GM19240 (cell line): ENCODE data around the gene ZP2.
A peak's percentile ranks its signal among the peaks of the same experiment; 100 is the strongest.
"Not testable (repeated sequence)": the region's sequence is repeated elsewhere in the genome, so short reads cannot be mapped to it uniquely, and the experiment has no call there.

Source experiments
- DNase-seq: peaks from one replicate; pipeline ENCODE4 v3.0.0; 2011; ENCODE audit warnings: low spot score; ENCODE audit not compliant: insufficient read length

ZP2 gene

DNA sequence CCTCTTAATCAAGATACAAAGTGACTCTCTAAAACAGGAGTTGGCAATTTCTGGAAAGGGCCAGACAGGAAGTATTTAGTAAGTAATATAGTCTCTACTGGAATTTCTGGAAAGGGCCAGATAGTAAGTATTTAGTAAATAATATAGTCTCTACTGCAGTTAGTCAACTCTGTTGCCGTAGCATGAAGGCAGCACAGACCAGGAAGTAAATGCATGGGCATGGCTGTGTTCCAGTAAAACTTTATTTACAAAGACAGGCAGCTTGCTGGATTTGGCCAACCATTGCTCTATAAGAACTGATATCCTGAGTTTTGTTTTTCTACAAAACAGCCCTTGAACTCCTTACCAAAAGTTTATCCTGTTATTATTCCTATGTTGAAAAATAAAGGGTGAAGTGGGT is 36.0 kb downstream of the ZP2 start:
- DNase-seq: no peak

DNA sequence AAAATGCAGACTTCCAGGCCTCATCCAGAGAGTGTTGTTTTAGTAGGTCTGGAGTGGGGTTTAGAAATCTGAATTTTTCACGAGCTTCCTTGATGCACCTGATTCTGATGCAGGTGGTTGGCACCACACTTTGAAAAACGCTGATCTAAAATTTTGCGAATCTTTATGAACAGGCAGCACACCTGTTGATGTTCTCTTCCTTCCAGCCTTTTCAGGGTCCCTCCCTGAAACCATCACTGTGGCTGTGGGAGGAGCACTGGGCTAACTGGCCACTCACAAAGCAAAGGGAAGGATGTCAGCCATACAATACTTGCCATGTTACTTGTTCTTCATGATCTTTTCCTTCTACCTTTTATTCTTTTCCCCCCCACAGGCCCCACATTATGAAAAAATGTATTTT is 38.7 kb downstream of the ZP2 start:
- DNase-seq: no peak

DNA sequence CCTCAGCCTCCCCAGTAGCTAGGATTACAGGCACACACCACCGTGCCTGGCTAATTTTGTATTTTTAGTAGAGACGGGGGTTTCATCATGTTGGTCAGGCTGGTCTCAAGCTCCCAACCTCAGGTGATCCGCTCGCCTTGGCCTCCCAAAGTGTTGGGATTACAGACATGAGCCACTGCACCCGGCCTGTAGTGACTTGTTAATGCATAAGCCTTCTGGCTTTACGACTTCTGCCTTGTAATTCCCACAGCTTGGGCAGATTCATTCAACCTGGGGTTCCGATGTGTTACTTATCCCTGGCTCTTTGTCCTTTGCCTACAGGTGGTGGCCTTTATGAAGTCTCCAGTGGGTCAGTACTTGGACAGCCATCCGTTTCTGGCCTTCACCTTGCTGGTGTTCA is 41.3 kb downstream of the ZP2 start:
- DNase-seq: not testable (repeated sequence)

DNA sequence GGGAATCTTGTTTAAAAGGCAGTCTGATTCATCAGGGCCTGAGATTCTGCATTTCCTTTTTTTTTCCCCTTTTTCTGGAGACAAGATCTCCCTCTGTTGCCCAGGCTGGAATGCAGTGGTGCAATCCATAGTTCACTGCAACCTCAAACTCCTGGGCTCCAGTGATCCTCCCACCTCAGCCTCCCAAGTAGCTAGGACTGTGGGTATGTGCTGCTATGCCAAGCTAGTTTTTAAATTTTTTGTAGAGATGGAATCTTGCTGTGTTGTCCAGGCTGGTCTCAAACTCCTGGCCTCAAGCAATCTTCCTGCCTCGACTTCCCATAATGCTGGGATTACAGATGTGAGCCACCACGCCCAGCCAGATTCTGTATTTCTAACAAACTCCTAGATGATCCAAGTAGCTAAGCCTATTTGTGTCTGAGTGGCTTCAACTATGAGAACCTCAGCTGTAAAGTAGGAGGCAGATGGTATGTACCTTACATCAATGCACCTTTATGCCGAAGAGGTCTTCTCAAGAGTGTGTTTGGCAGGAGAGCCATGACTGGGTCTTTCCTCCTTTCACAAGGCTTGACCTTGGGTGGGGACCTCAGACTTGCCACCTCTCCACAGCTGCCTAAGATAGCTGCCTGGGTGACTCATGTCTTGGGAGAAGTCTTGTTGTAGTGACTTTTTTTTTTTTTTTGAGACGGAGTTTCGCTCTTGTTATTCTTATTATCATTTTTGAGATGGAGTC is 42.0 kb downstream of the ZP2 start:
- DNase-seq: no peak

DNA sequence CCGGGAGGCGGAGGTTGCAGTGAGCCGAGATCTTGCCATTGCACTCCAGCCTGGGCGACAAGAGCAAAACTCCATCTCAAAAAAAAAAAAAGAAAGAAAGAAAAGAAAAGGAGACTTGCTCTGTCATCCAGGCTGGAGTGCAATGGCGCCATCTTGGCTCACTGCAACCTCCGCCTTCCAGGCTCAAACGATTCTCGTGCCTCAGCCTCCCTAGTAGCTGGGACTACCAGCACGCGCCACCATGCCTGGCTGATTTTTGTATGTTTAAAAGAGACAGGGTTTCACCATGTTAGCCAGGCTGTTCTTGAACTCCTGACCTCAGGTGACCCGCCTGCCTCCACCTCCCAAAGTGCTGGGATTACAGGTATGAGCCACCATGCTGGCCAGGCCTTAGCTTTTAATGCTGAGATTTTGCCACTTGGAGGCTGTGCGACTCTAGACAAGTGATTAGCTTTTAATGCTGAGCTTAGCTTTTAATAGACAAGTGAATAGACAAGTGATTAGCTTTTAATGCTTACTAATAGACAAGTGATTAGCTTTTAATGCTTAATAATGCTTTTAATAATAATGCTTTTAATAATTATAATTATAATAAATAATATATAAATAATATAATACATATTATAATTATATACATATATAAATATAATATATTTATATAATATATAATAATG is 43.3 kb downstream of the ZP2 start:
- no peak for DNase-seq

DNA sequence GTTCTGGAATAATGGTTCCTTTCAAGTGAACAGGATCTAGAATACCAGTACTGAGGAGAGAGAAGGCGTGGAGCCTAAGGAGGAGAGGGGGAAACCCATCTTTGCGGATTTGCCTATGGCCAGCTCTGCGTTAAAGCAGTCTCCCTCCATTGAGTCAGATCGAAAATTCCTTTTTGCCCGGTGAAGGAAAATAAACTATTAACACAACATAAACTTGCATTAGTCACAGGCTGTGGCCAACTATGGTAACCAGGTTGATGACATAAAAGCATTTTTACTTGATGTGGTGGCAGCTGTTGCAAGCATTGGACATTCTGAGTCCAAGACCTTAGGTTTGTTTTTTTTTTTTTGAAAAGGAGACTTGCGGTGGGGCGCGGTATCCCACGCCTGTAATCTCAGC is 44.0 kb downstream of the ZP2 start:
- DNase-seq: no peak

DNA sequence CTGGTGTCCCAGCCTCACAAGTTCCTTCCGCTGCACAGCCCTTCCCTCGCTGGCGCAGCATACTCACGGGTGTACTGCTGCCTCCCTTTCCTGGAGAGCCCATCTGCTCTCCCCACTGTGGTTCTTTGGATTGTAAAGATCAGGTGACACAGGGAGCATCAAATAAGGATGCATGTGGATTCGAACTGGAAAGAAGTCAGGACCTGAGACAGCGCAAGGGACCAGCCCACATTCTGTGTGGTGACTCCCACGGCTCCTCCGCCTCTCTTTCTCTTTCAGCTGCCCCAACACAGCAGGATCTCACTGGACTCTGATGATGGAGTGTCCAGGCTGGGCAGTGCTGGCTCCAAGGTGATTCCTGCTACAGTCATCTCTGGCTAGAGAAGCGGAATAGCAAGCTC is 44.8 kb downstream of the ZP2 start:
- DNase-seq: no peak

DNA sequence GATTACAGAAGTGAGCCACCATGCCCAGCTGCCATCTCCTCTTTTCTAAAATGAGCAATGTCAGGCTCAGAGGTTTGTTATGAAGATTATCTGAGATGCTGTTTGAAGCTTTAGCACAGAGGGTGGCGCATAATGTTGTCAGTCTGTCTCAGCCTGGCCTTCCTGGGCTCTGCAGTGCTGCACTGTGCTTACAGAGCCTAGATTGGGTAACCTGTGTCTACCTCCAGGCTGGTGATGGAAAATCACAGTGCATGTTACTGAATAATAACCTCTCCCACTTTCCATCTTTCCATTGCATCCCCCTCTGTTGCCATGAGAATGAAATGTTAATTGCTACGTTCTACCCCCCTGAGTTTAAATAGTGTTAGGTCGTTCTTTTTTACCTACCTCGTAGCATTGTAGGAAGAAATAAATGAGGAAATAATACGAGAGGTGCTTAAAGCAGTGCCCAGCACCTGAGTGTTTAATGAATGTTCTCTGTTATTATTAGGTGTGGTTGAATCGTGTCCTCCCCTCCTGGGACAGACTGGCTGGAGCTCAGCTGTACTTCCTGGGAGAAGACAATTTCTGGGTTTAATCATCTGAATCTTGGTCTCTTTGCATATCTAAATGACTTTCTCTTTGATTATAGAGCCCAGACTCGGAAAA is 46.7 kb downstream of the ZP2 start:
- no peak for DNase-seq

DNA sequence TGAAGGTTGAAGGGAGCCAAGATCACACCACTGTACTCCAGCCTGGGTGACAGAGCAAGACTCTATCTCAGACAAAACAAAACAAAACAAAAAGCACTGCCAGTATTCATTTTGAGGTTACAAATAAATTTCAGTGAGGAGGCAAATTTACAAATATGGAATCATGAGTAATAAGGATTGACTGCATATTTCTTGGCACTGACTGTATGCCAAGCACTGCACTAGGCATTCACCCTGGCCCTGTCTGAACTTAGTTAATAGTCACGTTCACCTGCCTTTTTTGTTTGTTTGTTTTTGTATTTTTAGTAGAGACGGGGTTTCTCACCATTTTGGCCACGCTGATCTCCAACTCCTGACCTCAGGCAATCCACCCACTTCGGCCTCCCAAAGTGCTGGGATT is 47.8 kb downstream of the ZP2 start:
- no peak for DNase-seq

DNA sequence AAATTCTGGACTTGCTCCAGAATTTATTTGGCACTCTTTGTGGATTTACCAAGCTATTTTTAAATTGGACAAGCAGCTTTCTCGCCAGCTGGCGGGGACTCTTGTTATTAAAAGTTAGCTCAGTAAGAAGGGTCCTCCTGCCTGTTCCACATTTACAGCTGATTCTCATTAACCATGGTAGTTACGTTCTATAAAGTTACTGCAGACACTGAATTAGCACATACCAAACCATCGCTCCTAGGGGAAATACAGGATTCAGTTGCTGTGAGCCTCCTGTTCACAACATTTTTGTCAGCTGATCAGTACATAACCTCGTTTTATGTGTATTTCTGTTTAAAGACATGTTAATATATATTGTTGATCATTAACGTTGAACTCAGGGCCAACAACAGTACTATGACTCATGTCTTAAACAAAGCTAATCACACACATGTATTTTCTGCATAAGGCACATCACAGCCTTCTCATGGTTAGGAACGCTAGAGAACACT is 48.7 kb downstream of the ZP2 start:
- DNase-seq: no peak

DNA sequence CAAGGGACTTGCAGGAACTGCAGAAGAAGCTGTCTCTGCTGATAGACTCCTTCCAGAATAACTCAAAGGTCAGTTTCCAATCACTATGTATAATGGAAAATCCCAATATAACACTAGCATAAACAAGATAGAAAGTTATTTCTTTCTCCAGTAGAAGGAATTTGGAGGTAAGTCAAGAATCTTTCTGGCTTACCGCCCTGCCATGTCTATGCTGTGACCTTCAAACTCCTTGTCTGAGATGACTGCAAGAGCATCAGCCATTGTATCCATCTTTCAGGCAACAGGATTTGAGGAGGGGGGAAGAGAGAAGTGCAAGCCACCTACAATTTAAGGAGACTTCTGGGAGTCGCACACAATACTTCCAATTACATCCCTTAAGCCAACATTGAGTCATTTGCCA is 50.2 kb downstream of the ZP2 start:
- DNase-seq: no peak

DNA sequence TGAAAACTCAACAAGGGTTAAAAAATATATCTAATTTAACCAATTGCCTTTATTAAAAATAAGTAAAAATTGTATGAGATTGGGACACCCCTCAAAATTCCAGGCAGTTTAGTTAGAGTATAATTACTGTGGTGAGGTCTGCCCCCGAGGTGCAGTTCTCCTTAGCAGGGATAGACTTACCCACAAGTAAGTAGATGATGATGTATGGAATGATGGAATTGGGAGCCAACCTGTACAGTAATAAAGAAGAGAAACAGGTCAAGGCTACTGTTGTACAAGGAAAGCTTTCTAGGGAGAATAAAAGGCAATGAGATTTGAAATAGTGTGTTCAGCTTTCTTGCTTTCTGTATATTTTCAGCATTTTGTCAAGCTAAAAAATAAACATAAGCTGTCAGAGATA is 51.1 kb downstream of the ZP2 start:
- no peak for DNase-seq

DNA sequence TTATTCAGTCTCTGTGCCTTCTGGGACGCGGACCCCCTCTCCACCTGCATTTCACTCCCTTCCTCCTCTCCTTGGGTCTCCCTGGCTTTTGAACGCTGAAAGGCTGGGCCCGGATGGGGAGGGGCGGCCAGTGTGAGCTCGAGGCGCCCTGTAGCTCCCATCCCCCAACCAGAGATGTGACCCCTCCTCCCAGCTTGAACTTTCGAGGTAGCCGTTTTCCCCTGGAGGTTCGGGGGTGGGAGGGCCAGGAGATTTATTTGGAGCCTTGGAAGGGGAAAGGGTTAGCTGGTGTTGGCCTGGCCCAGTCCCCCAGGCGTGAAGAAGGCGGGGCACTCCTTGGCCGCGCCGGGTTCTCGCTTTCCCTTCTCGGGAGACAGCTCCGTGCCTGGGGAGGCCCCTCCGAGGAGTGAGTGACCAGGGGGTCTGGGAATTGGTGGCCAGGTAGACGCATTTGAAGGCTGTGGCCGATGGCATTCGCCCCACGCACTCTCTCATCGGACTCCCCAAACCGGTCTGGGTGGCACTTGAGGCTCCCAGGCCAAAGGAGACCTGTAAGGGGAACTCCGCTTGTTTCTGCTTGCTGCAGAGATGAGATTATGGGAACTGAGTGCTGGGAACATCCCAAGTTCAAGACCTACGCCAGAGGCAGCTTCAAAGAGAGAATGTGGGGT is 52.0 kb downstream of the ZP2 start:
- DNase-seq: no peak

DNA sequence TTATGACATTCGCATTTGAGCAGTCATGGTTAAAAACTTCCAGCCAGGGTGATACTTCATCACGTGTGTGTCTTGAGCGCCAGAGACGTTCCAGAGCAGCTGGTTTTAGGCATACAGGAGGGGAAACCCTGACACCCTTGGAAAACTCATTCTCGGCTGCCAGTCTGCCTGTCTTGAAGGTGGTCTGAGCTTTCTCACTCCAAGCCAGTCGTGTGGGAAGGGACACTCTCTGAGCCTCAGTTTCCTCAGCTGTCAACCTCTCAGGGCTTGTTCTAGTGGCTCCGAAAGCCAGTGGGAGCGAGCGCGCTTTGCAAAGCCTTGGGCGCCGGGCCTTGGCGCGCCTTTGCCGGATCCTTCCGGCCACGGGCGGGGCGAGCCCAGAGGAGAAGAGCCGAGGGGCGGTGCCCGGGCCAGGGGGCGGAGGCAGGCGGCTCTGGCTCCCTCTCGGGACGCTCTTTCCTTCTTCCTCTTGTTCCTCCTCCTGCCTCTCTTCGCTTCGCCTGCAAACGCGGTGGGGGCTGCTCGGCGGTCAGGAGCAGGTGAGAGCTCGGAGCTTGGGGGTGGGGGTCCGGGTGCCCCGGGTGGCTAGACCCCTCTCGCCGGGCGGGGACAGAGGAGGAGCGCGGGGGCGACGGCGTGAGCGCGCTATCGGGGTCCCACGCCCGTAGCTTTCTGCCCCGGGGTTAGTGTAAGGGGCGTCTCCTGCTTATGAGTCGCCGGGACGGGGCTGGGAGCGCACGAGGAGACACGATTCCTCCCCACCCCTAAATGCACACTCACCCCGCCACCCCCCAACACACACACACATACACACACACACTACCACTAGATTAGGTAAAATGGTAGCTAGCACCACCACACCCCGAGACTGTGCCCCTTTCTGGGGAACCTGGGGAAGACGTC is 52.9 kb downstream of the ZP2 start, which contains the start of gene LDAF1:
LDAF1 (plus strand) TSS at position 467 of the 903 bp plus-strand sequence. CDS start 2,509 bp downstream, outside the sequence.
- DNase-seq: peak; percentile 91

DNA sequence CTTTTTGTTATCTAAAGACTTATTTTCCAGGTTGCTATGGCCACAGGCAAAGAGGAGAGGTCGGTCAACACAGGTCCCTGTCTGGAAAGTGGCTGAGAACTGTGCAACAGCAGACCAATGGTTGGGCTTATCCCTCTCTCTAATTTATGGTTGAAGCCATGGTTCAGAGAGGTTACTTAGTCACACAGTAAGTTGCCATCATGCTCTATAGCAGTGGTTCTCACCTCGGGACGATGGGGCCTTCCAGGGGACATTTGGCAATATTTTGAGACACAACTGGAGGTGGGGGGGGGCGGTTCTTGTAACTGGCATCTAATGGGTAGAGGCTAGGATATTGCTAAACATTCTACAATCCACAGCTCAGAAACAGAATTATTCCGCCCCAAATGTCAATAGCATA is 53.7 kb downstream of the ZP2 start:
- DNase-seq: no peak

DNA sequence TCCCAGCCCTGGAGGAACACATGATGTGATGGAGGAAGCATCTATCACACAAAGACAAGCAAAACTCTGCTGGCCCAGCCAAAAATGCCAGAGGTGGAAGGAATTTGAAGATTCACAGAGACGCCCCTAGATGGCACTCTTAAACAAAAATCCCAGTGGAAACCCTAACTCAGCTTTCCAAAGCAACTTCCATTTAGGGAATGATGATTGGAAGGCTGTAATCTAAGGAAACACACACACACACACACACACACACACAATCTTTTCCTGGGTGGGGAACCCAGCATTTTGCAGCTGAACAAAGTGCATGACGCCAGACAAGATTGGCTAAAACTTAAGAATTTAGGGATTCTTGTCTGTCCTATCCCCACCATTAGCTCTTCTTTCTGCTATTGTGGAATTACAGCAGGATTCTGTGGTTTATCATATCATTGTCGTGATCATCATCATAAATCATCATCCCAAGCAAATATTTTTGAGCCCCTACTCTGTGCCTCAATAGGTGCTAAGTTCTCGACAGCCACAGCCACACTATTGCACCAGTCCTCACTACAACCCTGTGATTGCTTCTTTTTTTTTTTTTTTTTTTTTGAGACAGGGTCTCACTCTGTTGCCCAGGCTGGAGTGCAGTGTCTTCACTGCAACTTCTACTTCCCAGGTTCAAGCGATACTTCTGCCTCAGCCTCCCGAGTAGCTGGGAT is 54.5 kb downstream of the ZP2 start:
- peak; percentile 24 for DNase-seq

DNA sequence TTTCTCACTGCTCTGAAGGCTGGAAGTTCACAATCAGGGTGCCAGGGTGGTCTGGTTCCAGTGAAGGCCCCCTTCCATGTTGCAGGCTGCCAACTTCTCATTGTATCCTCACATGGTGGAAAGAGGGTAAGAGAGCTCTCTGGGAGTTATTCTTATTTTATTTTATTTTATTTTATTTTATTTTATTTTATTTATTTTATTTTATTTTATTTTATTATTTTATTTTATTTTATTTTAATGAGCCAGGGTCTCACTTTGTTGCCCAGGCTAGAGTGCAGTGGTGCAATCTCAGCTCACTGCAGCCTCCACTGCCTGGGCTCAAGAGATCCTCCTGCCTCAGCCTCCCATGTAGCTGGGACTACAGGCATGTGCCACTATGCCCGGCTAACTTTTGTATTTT is 55.4 kb downstream of the ZP2 start:
- not testable (repeated sequence) for DNase-seq

DNA sequence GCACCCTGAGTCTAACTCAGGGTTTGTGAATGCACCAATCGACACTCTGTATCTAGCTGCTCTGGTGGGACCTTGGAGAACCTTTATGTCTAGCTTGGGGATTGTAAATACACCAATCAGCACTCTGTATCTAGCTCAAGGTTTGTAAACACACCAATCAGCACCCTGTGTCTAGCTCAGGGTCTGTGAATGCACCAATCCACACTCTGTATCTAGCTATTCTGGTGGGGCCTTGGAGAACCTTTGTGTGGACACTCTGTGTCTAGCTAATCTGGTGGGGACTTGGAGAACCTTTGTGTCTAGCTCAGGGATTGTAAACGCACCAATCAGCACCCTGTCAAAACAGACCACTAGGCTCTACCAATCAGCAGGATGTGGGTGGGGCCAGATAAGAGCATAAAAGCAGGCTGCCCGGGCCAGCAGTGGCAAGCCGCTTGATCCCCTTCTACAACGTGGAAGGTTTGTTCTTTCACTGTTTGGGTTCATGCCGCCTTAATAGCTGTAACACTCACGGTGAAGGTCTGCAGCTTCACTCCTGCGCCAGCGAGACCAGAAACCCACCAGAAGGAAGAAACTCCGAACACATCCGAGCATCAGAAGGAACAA is 58.1 kb downstream of the ZP2 start:
- not testable (repeated sequence) for DNase-seq

DNA sequence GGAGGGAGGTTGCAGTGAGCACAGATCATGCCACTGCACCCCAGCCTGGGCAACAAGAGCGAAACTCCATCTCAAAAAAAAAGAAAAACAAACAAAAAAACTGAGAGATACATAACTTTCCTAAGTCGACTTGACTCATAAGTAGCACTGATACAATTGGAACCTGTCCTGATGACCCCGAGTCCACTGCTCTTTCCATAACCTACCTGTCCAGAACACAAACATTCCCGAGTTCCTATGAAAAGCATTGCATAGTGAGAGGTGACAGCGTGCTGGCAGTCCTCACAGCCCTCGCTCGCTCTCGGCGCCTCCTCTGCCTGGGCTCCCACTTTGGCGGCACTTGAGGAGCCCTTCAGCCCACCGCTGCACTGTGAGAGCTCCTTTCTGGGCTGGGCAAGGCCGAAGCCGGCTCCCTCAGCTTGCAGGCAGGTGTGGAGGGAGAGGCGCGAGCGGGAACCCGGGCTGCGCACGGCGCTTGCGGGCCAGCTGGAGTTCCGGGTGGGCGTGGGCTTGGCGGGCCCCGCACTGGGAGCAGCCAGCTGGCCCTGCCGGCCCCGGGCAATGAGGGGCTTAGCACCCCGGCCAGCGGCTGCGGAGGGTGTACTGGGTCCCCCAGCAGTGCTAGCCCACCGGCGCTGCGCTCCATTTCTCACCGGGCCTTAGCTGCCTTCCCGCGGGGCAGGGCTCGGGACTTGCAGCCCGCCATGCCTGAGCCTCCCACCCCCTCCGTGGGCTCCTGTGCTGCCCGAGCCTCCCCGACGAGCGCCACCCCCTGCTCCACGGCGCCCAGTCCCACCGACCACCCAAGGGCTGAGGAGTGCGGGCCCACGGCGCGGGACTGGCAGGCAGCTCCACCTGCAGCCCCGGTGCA is 59.0 kb downstream of the ZP2 start:
- DNase-seq: not testable (repeated sequence)
